Mucosa of gallbladder (tissue), 1 donor: ENCODE data around the gene ZNF365. TPM values are rescaled to one million over a fixed set of nuclear protein-coding genes. Genes with fewer than 3 reads are reported as not detected.
"Not testable (repeated sequence)": the region's sequence is repeated elsewhere in the genome, so short reads cannot be mapped to it uniquely, and the experiment has no call there.

ENCODE experiments used
- DNase-seq: peaks from one replicate; pipeline ENCODE4 v3.0.0-alpha.2; 2020; ENCODE audit warnings: low spot score
- total RNA-seq: library from RNA; stranded (reverse); gene quantifications from one replicate; pipeline ENCODE4 v1.2.1, GENCODE V29; 2021
- donor health status: DM: no; HTN: no; CAD: no.

ZNF365 gene
- 0.40 TPM for total RNA-seq

- DNase-seq, result no peak
These were observed at the start of gene ZNF365 for GRCh38 chr10:62373995-62374861. TSS of gene ZNF365 (plus strand) at chr10:62374369. CDS start at chr10:62376194, 1,825 bp downstream.

- DNase-seq, result no peak
These were observed 48.0 kb upstream of the ZNF365 start for GRCh38 chr10:62326176-62326575.

GRCh38 chr10:62327885-62328284 lies 46.3 kb upstream of the ZNF365 start:
- no peak for DNase-seq

GRCh38 chr10:62330213-62330612 lies 44.0 kb upstream of the ZNF365 start:
- DNase-seq, result no peak

- DNase-seq, result no peak
These were observed 41.8 kb upstream of the ZNF365 start for GRCh38 chr10:62332406-62332805.

- DNase-seq, result no peak
These were observed 40.9 kb upstream of the ZNF365 start for GRCh38 chr10:62333135-62333889.

GRCh38 chr10:62333988-62334682 lies 40.0 kb upstream of the ZNF365 start:
- DNase-seq, result no peak

- no peak for DNase-seq
These were observed 38.8 kb upstream of the ZNF365 start for GRCh38 chr10:62335326-62335725.

- DNase-seq, result no peak
These were observed 37.8 kb upstream of the ZNF365 start for GRCh38 chr10:62336404-62336803.

GRCh38 chr10:62341419-62341818 lies 32.8 kb upstream of the ZNF365 start:
- DNase-seq, result no peak

- no peak for DNase-seq
These were observed 31.2 kb upstream of the ZNF365 start for GRCh38 chr10:62343000-62343399.

- DNase-seq, result no peak
These were observed 26.1 kb upstream of the ZNF365 start for GRCh38 chr10:62348029-62348428.

- no peak for DNase-seq
These were observed 21.7 kb upstream of the ZNF365 start for GRCh38 chr10:62352356-62352970.

- no peak for DNase-seq
These were observed 19.3 kb upstream of the ZNF365 start for GRCh38 chr10:62354916-62355315.

GRCh38 chr10:62356447-62356846 lies 17.7 kb upstream of the ZNF365 start:
- no peak for DNase-seq

GRCh38 chr10:62358151-62358550 lies 16.0 kb upstream of the ZNF365 start:
- not testable (repeated sequence) for DNase-seq

GRCh38 chr10:62373639-62373994 lies 552 bp upstream of the ZNF365 start:
- DNase-seq, result no peak

GRCh38 chr10:62374862-62375710 lies 917 bp downstream of the ZNF365 start:
- no peak for DNase-seq

- DNase-seq, result no peak
These were observed 2.2 kb downstream of the ZNF365 start for GRCh38 chr10:62376071-62377025.

GRCh38 chr10:62377026-62377415 lies 2.9 kb downstream of the ZNF365 start:
- DNase-seq, result no peak
